HepG2 (cell line): Measurements from ENCODE around the gene CCDC170. TPM values are rescaled to one million over a fixed set of nuclear protein-coding genes. Genes with fewer than 3 reads are reported as not detected.

Experiments
- MED8 ChIP-seq: sonication (generic); formaldehyde crosslinking; IDR thresholded peaks from 2 replicates; pipeline ENCODE4 v1.8.1; 2023; ENCODE audit warnings: mild to moderate bottlenecking, missing genetic modification reagents; ENCODE audit not compliant: insufficient replicate concordance
- POGK ChIP-seq: sonication (generic); formaldehyde crosslinking; conservative IDR thresholded peaks from 2 replicates; pipeline ENCODE4 v1.8.0; 2022; ENCODE audit warnings: mild to moderate bottlenecking, moderate library complexity, missing genetic modification reagents
- SRSF9 ChIP-seq: fragments of 200-400 bp; formaldehyde crosslinking; IDR thresholded peaks from 2 replicates; pipeline ENCODE4 v1.6.1; 2018; ENCODE audit warnings: borderline replicate concordance, mild to moderate bottlenecking, low read depth, low read length; ENCODE audit not compliant: insufficient read depth, poor library complexity, severe bottlenecking
- ZBTB7B ChIP-seq: sonication (generic); formaldehyde crosslinking; IDR thresholded peaks from 2 replicates; pipeline ENCODE4 v1.4.0; 2020; ENCODE audit warnings: missing genetic modification reagents
- ZFP82 ChIP-seq: sonication (generic); formaldehyde crosslinking; IDR thresholded peaks from 2 replicates; pipeline ENCODE4 v1.5.1; 2020; ENCODE audit warnings: mild to moderate bottlenecking, missing genetic modification reagents, borderline replicate concordance
- ZKSCAN5 ChIP-seq: sonication (generic); formaldehyde crosslinking; IDR thresholded peaks from 2 replicates; pipeline ENCODE4 v1.5.1; 2020; ENCODE audit warnings: mild to moderate bottlenecking, missing genetic modification reagents
- ZNF142 ChIP-seq: sonication (generic); formaldehyde crosslinking; IDR thresholded peaks from 2 replicates; pipeline ENCODE4 v1.4.0; 2020; ENCODE audit warnings: missing genetic modification reagents
- ZNF382 ChIP-seq: sonication (generic); formaldehyde crosslinking; IDR thresholded peaks from 2 replicates; pipeline ENCODE4 v1.5.0; 2020; ENCODE audit warnings: missing genetic modification reagents, mild to moderate bottlenecking, borderline replicate concordance
- ZNF407 ChIP-seq: sonication (generic); formaldehyde crosslinking; IDR thresholded peaks from one replicate; pipeline ENCODE4 v1.5.1; 2020; ENCODE audit warnings: mild to moderate bottlenecking, missing genetic modification reagents; ENCODE audit errors: not compliant biosample characterization
- ZNF569 ChIP-seq: sonication (generic); formaldehyde crosslinking; IDR thresholded peaks from 2 replicates; pipeline ENCODE4 v1.5.0; 2020; ENCODE audit warnings: mild to moderate bottlenecking, missing genetic modification reagents, moderate library complexity, borderline replicate concordance
- ZNF670 ChIP-seq: sonication (generic); formaldehyde crosslinking; IDR thresholded peaks from 2 replicates; pipeline ENCODE4 v1.8.0; 2022; ENCODE audit warnings: mild to moderate bottlenecking, missing genetic modification reagents, borderline replicate concordance
- polyA plus RNA-seq, 8 experiments: library from polyadenylated mRNA; depleted of rRNA in 3 of 8; stranded (reverse) in 7 of 8; unstranded in 1 of 8; fragments of >200 nt; fragmentation: Illumina TruSeq in 4 of 8; extraction: Trizol in 4 of 8; gene quantifications; 2 replicates each; pipeline versions ENCODE4 v1.2.1 to v1.2.3, GENCODE V29; 2011 to 2016; ENCODE audit warnings: low read depth in 4 of 8, missing spikeins in 1 of 8, mixed read lengths in 1 of 8; ENCODE audit not compliant: insufficient read depth in 1 of 8
- total RNA-seq, 5 experiments: library from RNA; depleted of rRNA; stranded (reverse); fragments of >200 nt; fragmentation: Illumina TruSeq; extraction: Trizol; gene quantifications; 2 replicates each; pipeline ENCODE4 v1.2.3, GENCODE V29; 2016; ENCODE audit warnings: low read depth in 1 of 5

CCDC170 gene
- total and polyA plus RNA-seq, 2 of the 13 experiments (the other 11 are each of a cell fraction or from before 2014, with no cell fraction given) = 0.90 to 5.1 TPM

- TF ChIP-seq ZNF407 (peak; percentile 49), ZNF142 (CRISPR knock-in tag) (peak; percentile 91), POGK (CRISPR knock-in tag) (peak; percentile 92), SRSF9 (no peak), MED8 (peak; percentile 81), ZNF670 (CRISPR knock-in tag) (peak; percentile 91; the same call in 1 of the 2 replicates), ZBTB7B (peak; percentile 91), ZNF382 (no peak), ZKSCAN5 (CRISPR knock-in tag) (no peak), ZNF569 (CRISPR knock-in tag) (peak; percentile 98; the same call in 1 of the 2 replicates), ZFP82 (CRISPR knock-in tag) (peak; percentile 85; the same call in 1 of the 2 replicates)
Measured at GRCh38 chr6:151451950-151452749, 41.7 kb upstream of the CCDC170 start, which contains the start of gene RMND1 (continued).
